GM19397 (cell line): ENCODE results near the gene FNDC11.
A peak's percentile ranks its signal among the peaks of the same experiment; 100 is the strongest.
"Not testable (repeated sequence)": the region's sequence is repeated elsewhere in the genome, so short reads cannot be mapped to it uniquely, and the experiment has no call there.

Experiments
- ATAC-seq: cut with Tn5 transposase; IDR thresholded peaks from one replicate; pipeline ENCODE4 v1.9.1; 2021; ENCODE audit warnings: mild to moderate bottlenecking, moderate library complexity; ENCODE audit not compliant: unreplicated experiment

FNDC11 gene

GRCh38 chr20:63565699-63566335 lies 11.9 kb downstream of the FNDC11 start:
- no peak for ATAC-seq

- ATAC-seq: no peak
These were observed 12.6 kb downstream of the FNDC11 start for GRCh38 chr20:63566395-63567135.

GRCh38 chr20:63567136-63567385 lies 13.1 kb downstream of the FNDC11 start:
- ATAC-seq: no peak

GRCh38 chr20:63567386-63568169 lies 13.6 kb downstream of the FNDC11 start:
- peak; percentile 64 for ATAC-seq

GRCh38 chr20:63568170-63568981 lies 14.4 kb downstream of the FNDC11 start:
- peak; percentile 13 for ATAC-seq

- ATAC-seq: no peak
These were observed 15.3 kb downstream of the FNDC11 start for GRCh38 chr20:63568986-63569949.

- no peak for ATAC-seq
These were observed 16.5 kb downstream of the FNDC11 start for GRCh38 chr20:63570281-63571086.

GRCh38 chr20:63571087-63571478 lies 17.1 kb downstream of the FNDC11 start:
- ATAC-seq: not testable (repeated sequence)

- ATAC-seq: no peak
These were observed 18.3 kb downstream of the FNDC11 start for GRCh38 chr20:63572071-63572787.

GRCh38 chr20:63572788-63573646 lies 19.1 kb downstream of the FNDC11 start:
- no peak for ATAC-seq

GRCh38 chr20:63573647-63574131 lies 19.7 kb downstream of the FNDC11 start:
- ATAC-seq: no peak

- ATAC-seq: no peak
These were observed 20.3 kb downstream of the FNDC11 start, which contains the start of gene HELZ2 for GRCh38 chr20:63574156-63574828. Gene HELZ2 (minus strand): TSS chr20:63574239. CDS start chr20:63572385, 1,854 bp downstream.

GRCh38 chr20:63574829-63575743 lies 21.1 kb downstream of the FNDC11 start:
- no peak for ATAC-seq

GRCh38 chr20:63576311-63576710 lies 22.4 kb downstream of the FNDC11 start:
- no peak for ATAC-seq

GRCh38 chr20:63577317-63577894 lies 23.4 kb downstream of the FNDC11 start:
- ATAC-seq: no peak
